IMR-90 (cell line): Measurements from ENCODE around the gene SLC9A9. TPM values are rescaled to one million over a fixed set of nuclear protein-coding genes. Genes with fewer than 3 reads are reported as not detected.

ENCODE experiments used
- ATAC-seq: fragments of 200-7000 bp; cut with Tn5 transposase; 2 replicates; pipeline ENCODE4 v1.9.1; 2020; ENCODE audit warnings: low read depth, mild to moderate bottlenecking, moderate library complexity
- BruUV-seq: library from RNA; stranded (reverse); fragments of 400-500 nt; replicated peaks from 2 replicates; lab custom pipeline; 2021; lab: Mats Ljungman, UMichigan
- CTCF ChIA-PET: fragments of 300-600 bp; formaldehyde crosslinking; extraction: SDS; loops from one replicate; lab custom pipeline; 2021; ENCODE audit warnings: antibody characterized with exemption; lab: Yijun Ruan, JAX
- POLR2A ChIA-PET: fragments of 300-600 bp; sonication (Branson Sonifier 250); formaldehyde crosslinking; loops from one replicate; lab custom pipeline; 2022; ENCODE audit warnings: antibody characterized with exemption; ENCODE audit not compliant: unreplicated experiment; lab: Charles Lee
- DNase-seq: peaks from one replicate; pipeline ENCODE4 v3.0.0; 2013
- H2AFZ ChIP-seq: replicated peaks from 2 replicates; pipeline ENCODE3; 2013; ENCODE audit warnings: low read length, mild to moderate bottlenecking; ENCODE audit not compliant: poor library complexity
- H2AK5ac ChIP-seq: 2 replicates; pipeline ENCODE4 v1.6.1; 2013; ENCODE audit warnings: low read depth, low read length, inconsistent platforms
- H2AK9ac ChIP-seq: replicated peaks from 2 replicates; pipeline ENCODE3; 2013; ENCODE audit warnings: mild to moderate bottlenecking, low read depth, low read length, moderate library complexity; ENCODE audit not compliant: poor library complexity
- H2BK120ac ChIP-seq: 2 replicates; pipeline ENCODE4 v1.6.1; 2013; ENCODE audit warnings: low read depth, low read length, inconsistent platforms
- H2BK15ac ChIP-seq: 3 replicates; pipeline ENCODE4 v1.6.1; 2013; ENCODE audit warnings: low read depth, low read length, inconsistent platforms
- H2BK20ac ChIP-seq: 2 replicates; pipeline ENCODE4 v1.6.1; 2013; ENCODE audit warnings: low read depth, mild to moderate bottlenecking, inconsistent platforms, low read length, moderate library complexity
- H2BK5ac ChIP-seq: 2 replicates; pipeline ENCODE4 v1.6.1; 2013; ENCODE audit warnings: mild to moderate bottlenecking, low read depth, low read length, inconsistent platforms; ENCODE audit not compliant: poor library complexity, severe bottlenecking
- H3K14ac ChIP-seq: replicated peaks from 2 replicates; pipeline ENCODE4 v1.6.1; 2013; ENCODE audit warnings: low read depth, low read length, inconsistent platforms
- H3K18ac ChIP-seq: 2 replicates; pipeline ENCODE4 v1.6.1; 2013; ENCODE audit warnings: low read depth, low read length, control low read depth
- H3K23ac ChIP-seq: 2 replicates; pipeline ENCODE4 v1.6.1; 2013; ENCODE audit warnings: low read depth, low read length, inconsistent platforms
- H3K27ac ChIP-seq: 2 replicates; pipeline ENCODE4 v1.5.1; 2013; ENCODE audit warnings: mild to moderate bottlenecking, control low read depth, low read length; ENCODE audit not compliant: insufficient read depth
- H3K27me3 ChIP-seq: 2 replicates; pipeline ENCODE4 v1.6.1; 2013; ENCODE audit warnings: low read length; ENCODE audit not compliant: control insufficient read depth, insufficient read depth
- H3K36me3 ChIP-seq: 2 replicates; pipeline ENCODE4 v1.6.1; 2013; ENCODE audit warnings: low read length, mixed read lengths; ENCODE audit not compliant: control insufficient read depth, insufficient read depth
- H3K4ac ChIP-seq: 2 replicates; pipeline ENCODE4 v1.6.1; 2013; ENCODE audit warnings: low read depth, low read length, inconsistent platforms
- H3K4me1 ChIP-seq: 2 replicates; pipeline ENCODE4 v1.6.1; 2013; ENCODE audit warnings: low read length, mixed read lengths; ENCODE audit not compliant: control insufficient read depth, insufficient read depth
- H3K4me2 ChIP-seq: 2 replicates; pipeline ENCODE4 v1.6.1; 2013; ENCODE audit warnings: low read depth, mild to moderate bottlenecking, control low read depth, low read length, moderate library complexity
- H3K4me3 ChIP-seq: 2 replicates; pipeline ENCODE4 v1.5.1; 2013; ENCODE audit warnings: low read depth, mild to moderate bottlenecking, control low read depth, low read length, moderate library complexity; ENCODE audit not compliant: insufficient read depth
- H3K56ac ChIP-seq: 2 replicates; pipeline ENCODE4 v1.6.1; 2013; ENCODE audit warnings: low read length, inconsistent platforms; ENCODE audit not compliant: insufficient read depth; ENCODE audit errors: extremely low read depth
- H3K79me1 ChIP-seq, 2 experiments: 2 replicates each; pipeline ENCODE4 v1.6.1; 2013; ENCODE audit warnings: low read length in 2 of 2, inconsistent platforms in 1 of 2, low read depth in 1 of 2
- H3K9ac ChIP-seq: 2 replicates; pipeline ENCODE4 v1.6.1; 2013; ENCODE audit warnings: low read depth, low read length, control low read depth
- H3K9me1 ChIP-seq: 2 replicates; pipeline ENCODE4 v1.6.1; 2013; ENCODE audit warnings: low read length, inconsistent platforms; ENCODE audit not compliant: insufficient read depth
- H3K9me3 ChIP-seq: 2 replicates; pipeline ENCODE4 v1.6.1; 2013; ENCODE audit warnings: low read length; ENCODE audit not compliant: control insufficient read depth, insufficient read depth
- H4K20me1 ChIP-seq: 2 replicates; pipeline ENCODE4 v1.6.1; 2013; ENCODE audit warnings: low read length, inconsistent platforms; ENCODE audit not compliant: insufficient read depth
- H4K5ac ChIP-seq: 2 replicates; pipeline ENCODE4 v1.6.1; 2013; ENCODE audit warnings: mild to moderate bottlenecking, low read depth, low read length, control low read depth
- H4K8ac ChIP-seq, 2 experiments: 2 replicates each; pipeline ENCODE4 v1.6.1; 2013; ENCODE audit warnings: low read depth in 2 of 2, low read length in 2 of 2, control low read depth in 1 of 2, inconsistent platforms in 1 of 2
- H4K91ac ChIP-seq: 2 replicates; pipeline ENCODE4 v1.6.1; 2013; ENCODE audit warnings: low read depth, low read length, inconsistent platforms; ENCODE audit not compliant: insufficient read depth
- CTCF ChIP-seq: conservative IDR thresholded peaks from 2 replicates; pipeline ENCODE4 v1.5.1; 2012; ENCODE audit warnings: mild to moderate bottlenecking, low read depth, low read length, improper control_type of control experiment
- WGBS, 2 experiments: methylation state at CpG; one replicate each; pipeline versions ENCODE4 v1.1.5 to v1.1.7; 2013; ENCODE audit warnings: missing lambda C conversion rate in 2 of 2; ENCODE audit not compliant: insufficient read length in 1 of 2; ENCODE audit errors: extremely low coverage in 2 of 2; 5-methylcytosine and 5-hydroxymethylcytosine counted together
- dilution Hi-C: fragments of 300-500 bp; cut with HindIII; formaldehyde crosslinking; loops from one replicate; pipeline ENCODE4 v1.14.3; 2018; ENCODE audit warnings: low sequenced_read_pairs; ENCODE audit not compliant: unreplicated experiment
- in situ Hi-C: fragments of 300-500 bp; cut with MboI; formaldehyde crosslinking; loops from 3 replicates; pipeline ENCODE4 v1.14.3; 2019; ENCODE audit warnings: low sequenced_read_pairs, inconsistent platforms, mixed read lengths
- intact Hi-C: fragments of 100-400 bp; cut with micrococcal nuclease; formaldehyde crosslinking; loops from 2 replicates; pipeline ENCODE4 v1.10.0; 2022
- polyA plus RNA-seq, 3 experiments: library from polyadenylated mRNA; depleted of rRNA; stranded (reverse); fragments of >200 nt; gene quantifications; 2 replicates each; pipeline ENCODE4 v1.2.3, GENCODE V29; 2012; ENCODE audit warnings: low replicate concordance in 1 of 3
- total RNA-seq: library from RNA; depleted of rRNA; stranded (reverse); fragments of >200 nt; gene quantifications from 2 replicates; pipeline ENCODE4 v1.2.3, GENCODE V29; 2012

The SLC9A9 gene
- total and polyA plus RNA-seq, 2 of the 4 experiments (the other 2 are of a cell fraction), result 1.4 to 2.3 TPM

GRCh38 chr3:143808030-143808429 lies 40.2 kb downstream of the SLC9A9 start:
- H2BK20ac ChIP-seq, result no peak overlapping the region
- BruUV-seq, result no TSS peak
- H3K9me3 ChIP-seq, result no peaks in the 10 kb centered on the region
- no peak overlapping the region for H2AFZ ChIP-seq
- POLR2A ChIA-PET, result no interaction called here
- dilution Hi-C loops (no loop called here), in situ Hi-C loops (no loop called here), intact Hi-C loops (no loop called here)
- H3K56ac ChIP-seq, result no peak overlapping the region
- H3K18ac ChIP-seq, result no peak overlapping the region; the same call in 1 of the 2 replicates
- no peak overlapping the region for H3K23ac ChIP-seq
- H3K9me1 ChIP-seq, result 0 out of 2 replicates have a peak, but pooled peaks cover 3% of the 10 kb centered on the region
- H3K27ac ChIP-seq, result no peak overlapping the region
- peaks cover 6% of the 10 kb centered on the region; the same call in 1 of the 2 replicates for H3K4me1 ChIP-seq
- no peaks in the 10 kb centered on the region for H3K27me3 ChIP-seq
- no peak overlapping the region for H2BK5ac ChIP-seq
- no peak overlapping the region for H4K8ac ChIP-seq
- no peak overlapping the region for H4K5ac ChIP-seq
- H2BK120ac ChIP-seq, result no peak overlapping the region
- no peaks in the 10 kb centered on the region for H3K36me3 ChIP-seq
- H4K20me1 ChIP-seq, result no peaks in the 10 kb centered on the region
- no CpG with 5 or more reads among the region's 2 CpGs for WGBS, 2 experiments
- no peak overlapping the region for H3K4ac ChIP-seq
- H3K79me1 ChIP-seq, result no peaks in the 10 kb centered on the region
- H3K14ac ChIP-seq, result no peak overlapping the region
- no peak overlapping the region for H4K91ac ChIP-seq
- no peak overlapping the region for H2AK5ac ChIP-seq
- DNase-seq (no peak), ATAC-seq (no peak)
- H3K9ac ChIP-seq, result no peak overlapping the region
- no peak overlapping the region for H2AK9ac ChIP-seq
- no peak overlapping the region for H3K4me2 ChIP-seq
- CTCF ChIA-PET, result no interaction called here
- TF ChIP-seq CTCF, result no peak
- no peak overlapping the region for H3K4me3 ChIP-seq
- no peak overlapping the region for H2BK15ac ChIP-seq
